Panc1 (cell line): ENCODE measurements around the gene BEST3.

Source experiments
- POLR2AphosphoS5 ChIP-seq: IDR thresholded peaks from 2 replicates; pipeline ENCODE4 v1.6.1; 2012; ENCODE audit warnings: mild to moderate bottlenecking, low read depth, low read length, moderate library complexity
- REST ChIP-seq, 2 experiments: IDR thresholded peaks; 2 replicates each; pipeline ENCODE4 v1.6.1; 2011 to 2012; ENCODE audit warnings: low read depth in 2 of 2, control low read depth in 1 of 2, low read length in 1 of 2, mild to moderate bottlenecking in 1 of 2, moderate library complexity in 1 of 2; ENCODE audit not compliant: insufficient read depth in 1 of 2

- TF ChIP-seq POLR2AphosphoS5: no peak
- TF ChIP-seq REST (IDR thresholded peaks at IDR 0.05; ENCODE audit: insufficient read depth in 1 of 2, low read depth in 2 of 2, low read length in 1 of 2): no peak
Observed at GRCh38 chr12:69712826-69713225, 13.7 kb upstream of the BEST3 start.
